ENCODE results near the gene PCIF1.

The PCIF1 gene

GRCh38 chr20:45962031-45962755, 27.7 kb downstream of the PCIF1 start:
- H3K4me3 ChIP-seq (ENCODE audit: low read length), result no peak overlapping the region
- DNase-seq (ENCODE audit: low read depth), result no peak
- TF ChIP-seq, protein P1, sequence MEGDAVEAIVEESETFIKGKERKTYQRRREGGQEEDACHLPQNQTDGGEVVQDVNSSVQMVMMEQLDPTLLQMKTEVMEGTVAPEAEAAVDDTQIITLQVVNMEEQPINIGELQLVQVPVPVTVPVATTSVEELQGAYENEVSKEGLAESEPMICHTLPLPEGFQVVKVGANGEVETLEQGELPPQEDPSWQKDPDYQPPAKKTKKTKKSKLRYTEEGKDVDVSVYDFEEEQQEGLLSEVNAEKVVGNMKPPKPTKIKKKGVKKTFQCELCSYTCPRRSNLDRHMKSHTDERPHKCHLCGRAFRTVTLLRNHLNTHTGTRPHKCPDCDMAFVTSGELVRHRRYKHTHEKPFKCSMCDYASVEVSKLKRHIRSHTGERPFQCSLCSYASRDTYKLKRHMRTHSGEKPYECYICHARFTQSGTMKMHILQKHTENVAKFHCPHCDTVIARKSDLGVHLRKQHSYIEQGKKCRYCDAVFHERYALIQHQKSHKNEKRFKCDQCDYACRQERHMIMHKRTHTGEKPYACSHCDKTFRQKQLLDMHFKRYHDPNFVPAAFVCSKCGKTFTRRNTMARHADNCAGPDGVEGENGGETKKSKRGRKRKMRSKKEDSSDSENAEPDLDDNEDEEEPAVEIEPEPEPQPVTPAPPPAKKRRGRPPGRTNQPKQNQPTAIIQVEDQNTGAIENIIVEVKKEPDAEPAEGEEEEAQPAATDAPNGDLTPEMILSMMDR (conservative IDR thresholded peaks at IDR 0.05; ENCODE audit: low read length), result no peak

- H3K4me3 ChIP-seq (ENCODE audit: low read length), result no peak overlapping the region
- DNase-seq (ENCODE audit: low read depth), result peak; percentile 34
- TF ChIP-seq, protein P1 (conservative IDR thresholded peaks at IDR 0.05; ENCODE audit: low read length), result peak; percentile 39
Observed at GRCh38 chr20:45963059-45964005, 28.8 kb downstream of the PCIF1 start.

- TF ChIP-seq, protein P1 (conservative IDR thresholded peaks at IDR 0.05; ENCODE audit: low read length), result no peak
- no peak overlapping the region for H3K4me3 ChIP-seq (ENCODE audit: low read length)
- no peak for DNase-seq (ENCODE audit: low read depth)
Observed at GRCh38 chr20:45964006-45964400, 29.5 kb downstream of the PCIF1 start.

- TF ChIP-seq, protein P1 (conservative IDR thresholded peaks at IDR 0.05; ENCODE audit: low read length), result no peak
- no peak overlapping the region for H3K4me3 ChIP-seq (ENCODE audit: low read length)
- DNase-seq (ENCODE audit: low read depth), result no peak
Observed at GRCh38 chr20:45965169-45966002, 30.9 kb downstream of the PCIF1 start.

DNA sequence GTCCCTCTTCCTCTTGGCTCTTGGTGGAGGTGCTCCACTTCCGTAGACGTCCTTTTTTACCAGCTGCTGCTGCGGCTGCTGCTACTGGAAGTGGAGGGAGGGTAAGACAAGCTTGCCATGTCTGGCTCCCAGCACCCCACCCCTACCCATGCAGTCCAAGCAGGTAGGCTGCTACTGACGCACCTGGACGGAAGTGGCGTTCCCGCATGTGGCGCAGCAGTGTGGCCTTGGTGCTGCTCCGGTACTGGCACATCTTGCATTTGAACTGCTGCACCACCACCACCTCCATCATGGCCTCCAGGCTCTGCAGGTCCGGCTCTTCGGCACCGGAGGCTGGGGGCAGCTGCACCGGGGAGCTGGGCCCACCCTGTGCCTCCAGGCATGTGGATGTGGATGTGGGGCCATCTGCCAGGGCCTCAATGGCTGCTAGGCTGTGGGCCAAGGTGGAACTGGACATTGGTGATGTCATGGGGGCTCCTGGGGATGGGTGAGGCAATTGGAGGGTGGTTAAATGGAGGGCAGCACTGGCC, 33.1 kb downstream of the PCIF1 start:
- TF ChIP-seq, protein P1 (conservative IDR thresholded peaks at IDR 0.05; ENCODE audit: low read length), result no peak
- no peak overlapping the region for H3K4me3 ChIP-seq (ENCODE audit: low read length)
- DNase-seq (ENCODE audit: low read depth), result no peak

GRCh38 chr20:45968081-45968671, 33.7 kb downstream of the PCIF1 start:
- TF ChIP-seq, protein P1 (conservative IDR thresholded peaks at IDR 0.05; ENCODE audit: low read length), result no peak
- no peak for DNase-seq (ENCODE audit: low read depth)
- H3K4me3 ChIP-seq (ENCODE audit: low read length), result no peak overlapping the region
